Bone marrow (tissue), 2 donors: ENCODE measurements around the gene TH.
A peak's percentile ranks its signal among the peaks of the same experiment; 100 is the strongest.

ENCODE experiments used
- DNase-seq, 2 donors: peaks; one replicate each; lab custom pipeline; 2025; lab: John Stamatoyannopoulos, UW

TH gene

GRCh38 chr11:2208691-2209369 lies 37.2 kb upstream of the TH start:
- no peak for DNase-seq

- no peak for DNase-seq
Measured at GRCh38 chr11:2207773-2208621, 36.4 kb upstream of the TH start.

GRCh38 chr11:2207212-2207611 lies 35.6 kb upstream of the TH start:
- DNase-seq: no peak

GRCh38 chr11:2205981-2206690 lies 34.5 kb upstream of the TH start:
- DNase-seq: no peak

GRCh38 chr11:2205214-2205720 lies 33.7 kb upstream of the TH start:
- no peak for DNase-seq

- no peak for DNase-seq
Measured at GRCh38 chr11:2204361-2205213, 33.0 kb upstream of the TH start.

- no peak for DNase-seq
Measured at GRCh38 chr11:2203440-2204259, 32.0 kb upstream of the TH start.

- no peak for DNase-seq
Measured at GRCh38 chr11:2202900-2203439, 31.4 kb upstream of the TH start.

GRCh38 chr11:2202071-2202899 lies 30.7 kb upstream of the TH start:
- DNase-seq: no peak

- no peak for DNase-seq
Measured at GRCh38 chr11:2201542-2201941, 29.9 kb upstream of the TH start.

- DNase-seq: no peak
Measured at GRCh38 chr11:2200957-2201519, 29.4 kb upstream of the TH start.

GRCh38 chr11:2200536-2200935 lies 28.9 kb upstream of the TH start:
- DNase-seq: no peak

- no peak for DNase-seq
Measured at GRCh38 chr11:2199466-2200341, 28.1 kb upstream of the TH start.

- no peak for DNase-seq
Measured at GRCh38 chr11:2198621-2199365, 27.2 kb upstream of the TH start.

- DNase-seq: no peak
Measured at GRCh38 chr11:2197771-2198520, 26.3 kb upstream of the TH start.

- peak; percentile 26 to 28 for DNase-seq
Measured at GRCh38 chr11:2196970-2197770, 25.6 kb upstream of the TH start.
